ENCODE measurements around the gene KCNJ4.

KCNJ4 gene

DNA sequence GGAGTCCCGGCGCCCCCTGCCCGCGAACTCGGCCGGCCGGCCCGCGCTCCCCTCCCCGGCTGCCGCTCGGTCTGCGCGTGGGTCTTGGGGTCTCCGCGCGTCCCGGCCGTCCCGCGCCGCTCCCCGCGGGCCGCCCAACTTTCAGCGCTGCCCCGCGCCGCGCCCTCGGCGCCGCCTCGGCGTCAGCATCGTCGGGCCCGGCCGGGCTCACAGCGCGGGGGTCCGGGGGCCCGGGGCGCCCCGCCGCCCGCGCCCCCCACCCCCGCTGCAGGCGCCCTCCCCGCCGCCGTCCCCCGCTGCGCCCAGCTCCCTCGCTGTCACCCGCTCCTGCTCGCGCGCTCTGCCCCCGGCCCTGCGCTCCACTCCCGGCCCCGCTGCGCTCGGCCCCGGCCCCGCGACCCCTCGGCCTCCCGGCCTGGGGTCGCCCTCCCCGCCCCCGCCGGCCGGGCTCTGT is at the start of gene KCNJ4:
Gene KCNJ4 (minus strand): TSS at position 124 of the 454 bp plus-strand sequence. CDS start 27,067 bp downstream, outside the sequence.
- H3K4me3 ChIP-seq (ENCODE audit: low read depth, low read length), result 0 out of 2 replicates have a peak within 1 kb of the TSS, but pooled peaks have one; percentile 18
- DNase-seq (ENCODE audit: low read depth), result no peak
- TF ChIP-seq CTCF (IDR thresholded peaks at IDR 0.05; ENCODE audit: control insufficient read depth, extremely low read depth, insufficient read depth), result no peak

- TF ChIP-seq CTCF (IDR thresholded peaks at IDR 0.05; ENCODE audit: control insufficient read depth, extremely low read depth, insufficient read depth), result no peak
- H3K4me3 ChIP-seq (ENCODE audit: low read depth, low read length), result peak overlapping the region; percentile 2; the same call in 1 of the 2 replicates
- DNase-seq (ENCODE audit: low read depth), result peak; percentile 58
Observed at GRCh38 chr22:38503021-38503420, 48.0 kb upstream of the KCNJ4 start.

DNA sequence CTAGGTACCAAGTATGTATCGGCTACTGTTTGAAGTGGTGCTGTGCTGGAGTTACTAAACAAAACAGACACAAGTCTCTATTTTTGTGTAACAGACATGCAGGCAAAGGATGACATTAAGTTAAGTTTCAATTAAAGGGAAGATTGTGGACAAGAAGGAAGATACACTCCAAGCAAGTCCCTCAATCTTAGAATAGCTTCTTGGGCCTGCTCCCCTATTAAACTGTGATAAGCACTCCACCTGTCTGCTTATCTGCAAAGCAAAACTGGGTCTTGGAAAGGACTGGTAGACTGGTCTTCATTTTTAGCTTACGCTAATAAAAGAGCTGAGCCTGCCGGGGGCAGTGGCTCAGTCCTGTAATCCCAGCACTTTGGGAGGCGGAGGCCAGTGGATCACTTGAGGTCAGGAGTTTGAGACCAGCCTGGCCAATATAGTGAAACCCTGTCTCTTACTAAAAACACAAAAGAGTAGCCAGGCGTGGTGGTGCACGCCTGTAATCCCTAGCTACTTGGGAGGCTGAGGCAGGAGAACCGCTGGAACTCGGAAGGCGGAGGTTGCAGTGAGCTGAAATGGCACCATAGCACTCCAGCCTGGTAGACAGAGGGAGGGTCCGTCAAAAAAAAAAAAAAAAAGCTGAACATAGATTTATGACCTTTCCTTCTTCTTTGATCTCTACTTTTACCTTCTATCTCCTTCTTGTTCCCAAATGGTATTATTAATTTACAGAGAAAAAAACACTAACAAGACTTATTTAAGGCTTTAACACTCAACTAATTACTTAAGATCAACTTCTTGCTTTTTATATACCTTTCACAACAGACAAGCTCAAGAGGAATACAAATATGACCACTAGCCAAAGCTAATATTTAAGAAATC is 47.0 kb upstream of the KCNJ4 start:
- no peak for DNase-seq (ENCODE audit: low read depth)
- TF ChIP-seq CTCF (IDR thresholded peaks at IDR 0.05; ENCODE audit: control insufficient read depth, extremely low read depth, insufficient read depth), result no peak
- no peak overlapping the region for H3K4me3 ChIP-seq (ENCODE audit: low read depth, low read length)

- DNase-seq (ENCODE audit: low read depth), result no peak
- TF ChIP-seq CTCF (IDR thresholded peaks at IDR 0.05; ENCODE audit: control insufficient read depth, extremely low read depth, insufficient read depth), result no peak
- no peak overlapping the region for H3K4me3 ChIP-seq (ENCODE audit: low read depth, low read length)
Observed at GRCh38 chr22:38497869-38498268, 42.9 kb upstream of the KCNJ4 start.

GRCh38 chr22:38494939-38495338 is 39.9 kb upstream of the KCNJ4 start:
- H3K4me3 ChIP-seq (ENCODE audit: low read depth, low read length), result no peak overlapping the region
- no peak for TF ChIP-seq CTCF (IDR thresholded peaks at IDR 0.05; ENCODE audit: control insufficient read depth, extremely low read depth, insufficient read depth)
- DNase-seq (ENCODE audit: low read depth), result no peak

DNA sequence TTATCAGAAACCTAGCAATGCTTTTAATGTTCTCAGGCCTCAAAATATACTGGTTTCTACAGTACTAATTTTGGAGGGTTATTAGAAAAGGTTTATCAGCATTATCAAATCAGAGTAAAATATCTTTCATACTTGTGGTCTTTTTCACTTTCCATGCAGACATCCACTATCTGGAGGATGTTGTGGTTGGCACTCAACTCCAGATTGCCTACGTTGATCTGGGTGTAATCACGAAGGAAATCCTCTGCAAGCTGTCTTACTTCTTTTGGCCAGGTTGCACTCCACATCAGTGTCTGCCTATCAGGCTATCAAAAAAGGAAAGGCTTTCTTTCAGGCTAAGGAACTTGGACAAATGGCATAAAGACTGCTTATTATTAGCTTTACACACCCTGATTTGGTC is 39.5 kb upstream of the KCNJ4 start:
- H3K4me3 ChIP-seq (ENCODE audit: low read depth, low read length), result no peak overlapping the region
- no peak for DNase-seq (ENCODE audit: low read depth)
- TF ChIP-seq CTCF (IDR thresholded peaks at IDR 0.05; ENCODE audit: control insufficient read depth, extremely low read depth, insufficient read depth), result no peak
